Stimulated activated naive CD8-positive, alpha-beta T cell treated with anti-CD3 and anti-CD28 coated beads, Interleukin-15, Interleukin-2, amounts not matched to agents 100 U/mL and 50 U/mL, for 24 hours (primary cell): ENCODE measurements around the gene PPARGC1A.

Source experiments
- ATAC-seq: fragments of 150-1000 bp; cut with Tn5 transposase; one replicate; pipeline ENCODE4 v1.10.0; 2021
- DNase-seq: peaks from one replicate; pipeline ENCODE4 v3.0.0; 2021

Gene PPARGC1A, protein sequence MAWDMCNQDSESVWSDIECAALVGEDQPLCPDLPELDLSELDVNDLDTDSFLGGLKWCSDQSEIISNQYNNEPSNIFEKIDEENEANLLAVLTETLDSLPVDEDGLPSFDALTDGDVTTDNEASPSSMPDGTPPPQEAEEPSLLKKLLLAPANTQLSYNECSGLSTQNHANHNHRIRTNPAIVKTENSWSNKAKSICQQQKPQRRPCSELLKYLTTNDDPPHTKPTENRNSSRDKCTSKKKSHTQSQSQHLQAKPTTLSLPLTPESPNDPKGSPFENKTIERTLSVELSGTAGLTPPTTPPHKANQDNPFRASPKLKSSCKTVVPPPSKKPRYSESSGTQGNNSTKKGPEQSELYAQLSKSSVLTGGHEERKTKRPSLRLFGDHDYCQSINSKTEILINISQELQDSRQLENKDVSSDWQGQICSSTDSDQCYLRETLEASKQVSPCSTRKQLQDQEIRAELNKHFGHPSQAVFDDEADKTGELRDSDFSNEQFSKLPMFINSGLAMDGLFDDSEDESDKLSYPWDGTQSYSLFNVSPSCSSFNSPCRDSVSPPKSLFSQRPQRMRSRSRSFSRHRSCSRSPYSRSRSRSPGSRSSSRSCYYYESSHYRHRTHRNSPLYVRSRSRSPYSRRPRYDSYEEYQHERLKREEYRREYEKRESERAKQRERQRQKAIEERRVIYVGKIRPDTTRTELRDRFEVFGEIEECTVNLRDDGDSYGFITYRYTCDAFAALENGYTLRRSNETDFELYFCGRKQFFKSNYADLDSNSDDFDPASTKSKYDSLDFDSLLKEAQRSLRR

GRCh38 chr4:23889814-23890341 is at the start of gene PPARGC1A:
TSS of gene PPARGC1A (minus strand) at chr4:23890047. CDS start at chr4:23889957, 90 bp downstream.
- no peak for DNase-seq
- ATAC-seq: no peak

GRCh38 chr4:23938796-23939195 is 48.9 kb upstream of the PPARGC1A start:
- DNase-seq (no peak), ATAC-seq (no peak)

- ATAC-seq (no peak), DNase-seq (no peak)
These were observed 47.3 kb upstream of the PPARGC1A start for GRCh38 chr4:23937173-23937572.

GRCh38 chr4:23934915-23935314 is 45.1 kb upstream of the PPARGC1A start:
- ATAC-seq: no peak
- DNase-seq: no peak

DNA sequence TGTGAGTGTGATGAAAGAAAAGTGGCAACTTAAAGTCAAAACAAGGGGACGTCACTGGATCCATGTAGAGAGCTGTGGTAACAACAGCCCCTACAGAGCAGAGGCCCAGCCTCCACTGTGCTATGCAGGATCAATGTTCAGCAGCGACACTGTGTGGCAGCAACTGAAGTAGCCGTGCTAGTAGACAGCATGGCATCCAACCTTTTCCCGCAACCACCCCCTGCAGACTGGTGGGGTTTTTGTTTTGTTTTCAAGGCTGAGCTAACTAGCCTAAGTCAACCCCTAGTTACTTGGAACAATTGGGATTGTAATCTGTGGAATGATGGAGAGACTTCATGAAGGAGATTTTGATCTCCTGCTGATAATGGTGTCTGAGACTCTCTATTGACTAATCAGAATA is 44.4 kb upstream of the PPARGC1A start:
- ATAC-seq: no peak
- DNase-seq: no peak

DNA sequence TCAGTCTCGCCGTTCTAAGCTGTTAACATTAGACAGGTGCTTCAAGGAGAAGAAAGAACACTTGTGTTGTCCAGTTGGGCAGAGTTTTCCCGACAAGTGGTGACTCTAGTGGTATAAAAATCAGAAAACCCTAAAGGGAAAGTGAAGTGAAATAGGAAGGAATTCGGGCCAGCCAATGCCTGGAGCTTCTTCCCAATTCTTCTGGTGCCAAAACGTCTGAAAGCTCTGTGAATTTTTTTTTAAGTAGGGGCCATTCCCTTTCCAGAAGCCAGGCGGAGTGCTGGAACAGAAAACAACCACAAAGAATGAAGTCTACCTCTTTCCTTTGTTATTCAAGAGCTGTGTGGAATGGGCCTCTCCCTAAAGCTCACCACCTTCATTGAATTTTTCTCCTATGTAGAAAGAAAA is 43.1 kb upstream of the PPARGC1A start:
- DNase-seq (no peak), ATAC-seq (no peak)

DNA sequence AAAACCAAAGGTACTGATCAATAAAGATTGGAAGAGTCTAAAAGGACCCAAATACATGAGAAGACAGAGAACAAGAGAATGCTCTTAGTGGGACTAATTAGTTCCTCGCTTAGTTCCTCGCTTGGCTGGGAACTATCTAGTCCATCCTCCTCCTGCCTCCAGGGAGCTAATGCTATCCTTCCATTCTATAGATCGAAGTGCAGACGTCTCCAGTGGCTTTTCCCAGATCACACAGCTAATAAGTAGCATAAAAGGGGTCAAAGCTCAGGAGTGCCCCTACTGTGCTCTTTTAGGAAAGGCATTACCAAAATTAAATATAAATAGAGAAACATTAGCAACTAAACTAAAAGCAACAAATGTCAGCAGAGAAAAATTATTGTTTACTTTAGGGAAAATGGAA is 42.3 kb upstream of the PPARGC1A start:
- DNase-seq (no peak), ATAC-seq (no peak)

- DNase-seq: no peak
- no peak for ATAC-seq
These were observed 41.6 kb upstream of the PPARGC1A start for GRCh38 chr4:23931489-23931830.

DNA sequence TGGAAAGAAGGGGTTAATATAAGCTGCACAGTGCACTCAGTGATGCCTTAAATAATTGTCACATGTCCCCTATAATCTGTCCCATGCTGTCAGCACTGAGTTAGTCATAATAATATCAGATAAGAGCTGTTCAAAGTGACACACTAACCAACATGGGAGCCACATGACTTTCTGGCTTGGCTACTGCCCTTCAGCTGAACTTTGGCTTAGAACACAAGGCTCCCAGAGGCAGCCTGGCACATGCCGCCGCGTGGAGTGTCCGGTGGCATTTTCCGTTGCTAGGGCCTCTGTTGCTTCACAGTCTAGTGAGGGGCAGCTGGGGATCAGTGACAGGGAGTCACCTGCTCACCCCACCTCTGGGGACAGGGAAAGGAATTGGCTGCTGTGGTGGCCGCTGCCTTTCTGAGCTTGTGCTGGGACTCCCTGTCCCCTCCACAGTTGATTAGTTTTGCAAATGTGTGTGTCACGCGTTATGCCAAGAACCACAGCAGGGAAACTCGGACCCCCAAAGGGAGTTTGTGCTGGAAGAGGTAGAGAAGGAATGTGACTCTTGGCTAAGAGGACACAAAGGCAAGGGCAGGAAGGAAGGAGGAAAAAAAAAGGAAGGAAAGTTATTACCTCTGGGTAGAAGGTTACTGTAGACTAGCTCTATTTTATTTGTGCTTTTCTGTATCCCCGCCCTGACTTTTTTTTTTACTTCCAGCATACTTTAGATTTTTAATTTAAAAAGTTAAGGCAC is 41.1 kb upstream of the PPARGC1A start:
- DNase-seq: no peak

GRCh38 chr4:23929248-23929647 is 39.4 kb upstream of the PPARGC1A start:
- no peak for ATAC-seq
- no peak for DNase-seq

More for the DNA sequence above, 41.1 kb upstream of the PPARGC1A start:
- ATAC-seq: no peak

DNA sequence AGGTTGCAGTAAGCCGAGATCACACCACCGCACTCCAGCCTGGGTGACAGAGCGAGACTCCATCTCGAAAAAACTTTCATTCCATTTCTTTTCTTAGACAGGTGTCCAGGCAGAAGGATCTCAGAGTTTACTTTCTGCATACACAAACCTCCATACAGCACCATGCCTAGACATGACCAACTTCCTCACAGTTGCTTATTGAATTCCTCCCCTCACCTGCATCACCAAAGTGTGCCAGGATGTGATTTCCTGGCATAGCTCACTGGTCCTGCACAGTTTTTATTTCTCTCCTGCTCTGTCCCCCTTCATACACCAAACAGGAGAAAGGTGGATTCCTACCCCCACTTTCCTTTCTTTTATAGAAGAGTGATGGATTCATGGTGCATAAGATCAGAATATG is 34.7 kb upstream of the PPARGC1A start:
- no peak for DNase-seq
- ATAC-seq: no peak

DNA sequence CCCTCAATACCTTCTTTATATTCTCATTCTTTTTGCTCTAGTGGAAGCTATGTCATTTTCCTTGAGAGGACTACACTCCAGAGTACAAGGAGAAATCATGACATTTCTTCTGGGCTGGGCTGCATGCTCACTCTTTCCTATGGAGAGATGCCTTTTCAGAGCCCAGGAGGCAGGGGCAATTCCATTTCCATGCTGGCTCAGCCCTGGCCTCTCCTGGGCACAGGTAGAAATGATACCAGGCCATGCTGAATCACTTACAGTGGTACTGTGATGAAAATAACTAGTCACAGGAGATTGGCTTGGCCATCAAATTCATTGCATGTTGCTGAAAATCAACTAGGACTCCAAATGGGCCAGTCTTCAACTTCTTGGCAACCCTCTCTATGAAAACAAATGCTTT is 34.0 kb upstream of the PPARGC1A start:
- DNase-seq: no peak
- no peak for ATAC-seq

GRCh38 chr4:23923141-23923540 is 33.3 kb upstream of the PPARGC1A start:
- ATAC-seq: no peak
- no peak for DNase-seq

- DNase-seq: no peak
These were observed 32.8 kb upstream of the PPARGC1A start for GRCh38 chr4:23922541-23923111.

GRCh38 chr4:23922013-23922412 is 32.2 kb upstream of the PPARGC1A start:
- ATAC-seq (no peak), DNase-seq (no peak)

More at GRCh38 chr4:23922541-23923111, 32.8 kb upstream of the PPARGC1A start:
- no peak for ATAC-seq

- no peak for DNase-seq
- no peak for ATAC-seq
These were observed 31.6 kb upstream of the PPARGC1A start for GRCh38 chr4:23921447-23921845.

GRCh38 chr4:23920716-23921446 is 31.0 kb upstream of the PPARGC1A start:
- no peak for ATAC-seq
- DNase-seq: no peak

DNA sequence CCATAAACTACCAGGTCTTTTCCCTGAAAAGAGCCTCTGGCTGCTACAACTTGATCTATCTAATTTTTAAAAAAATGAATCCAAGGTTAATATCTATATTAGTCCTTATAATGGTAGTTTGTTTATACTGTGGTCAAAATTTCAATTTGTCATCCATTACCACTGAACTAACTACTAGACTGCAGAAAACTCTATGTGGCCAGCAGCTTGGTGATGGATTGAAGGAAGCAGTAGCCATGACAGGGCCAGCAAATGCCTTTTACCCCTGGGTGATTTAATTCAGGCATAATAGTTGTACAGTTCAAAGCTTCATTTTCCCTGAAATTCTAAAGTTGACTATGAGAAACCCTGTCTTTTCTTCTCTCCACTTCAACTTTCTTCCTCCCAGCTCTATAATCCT is 30.4 kb upstream of the PPARGC1A start:
- ATAC-seq (no peak), DNase-seq (no peak)

DNA sequence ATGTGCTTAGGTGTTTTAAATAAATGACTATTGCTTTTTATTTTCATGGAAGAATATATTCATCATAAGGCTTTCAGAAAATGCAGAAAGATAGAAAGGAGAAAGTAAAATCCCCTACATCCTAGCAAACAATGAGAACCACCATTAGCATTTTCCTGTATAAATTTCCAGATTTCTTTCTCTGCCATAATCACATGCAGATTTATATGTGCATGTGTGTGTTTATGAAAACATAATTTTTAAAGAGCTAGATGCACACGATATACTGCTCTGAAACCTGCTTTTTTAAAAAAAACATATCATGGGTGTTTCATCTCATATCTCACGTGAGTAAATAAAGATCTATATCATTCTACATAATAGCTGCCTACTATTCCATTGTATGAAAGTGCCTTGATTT is 26.4 kb upstream of the PPARGC1A start:
- ATAC-seq (no peak), DNase-seq (no peak)

DNA sequence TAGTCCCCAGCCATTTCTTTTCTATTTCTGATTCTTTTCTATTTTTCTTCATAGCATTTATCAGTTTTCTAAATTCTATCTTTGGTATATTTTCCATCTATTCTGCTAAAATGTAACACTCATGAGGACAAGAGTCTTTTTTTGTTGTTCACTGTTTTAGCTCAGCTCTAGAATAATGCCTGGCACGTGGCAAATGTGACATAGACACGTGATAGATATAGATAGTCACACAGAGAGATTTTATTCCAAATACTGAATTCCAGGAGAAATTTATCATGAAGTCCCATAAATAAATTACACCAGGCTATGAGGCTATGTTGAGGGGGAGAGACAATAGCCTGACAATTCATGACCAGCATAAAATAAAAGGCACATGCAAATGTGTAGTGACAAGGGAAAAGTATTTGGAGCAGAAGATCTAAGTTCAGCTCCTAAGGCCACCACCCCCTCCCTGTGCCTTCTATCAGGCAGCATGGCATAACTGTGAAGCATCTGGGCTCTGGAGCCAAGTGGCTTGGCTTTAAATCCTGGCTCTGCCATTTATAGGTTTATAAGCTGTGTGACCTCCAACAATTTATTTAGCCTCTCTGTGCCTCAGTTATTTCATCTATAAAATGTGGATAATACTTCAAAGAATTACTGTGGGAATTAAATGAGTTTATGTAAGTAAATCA is 25.7 kb upstream of the PPARGC1A start:
- ATAC-seq: no peak

More for the DNA sequence above, 25.7 kb upstream of the PPARGC1A start:
- no peak for DNase-seq
